K562 (cell line): ENCODE measurements around the gene LCE2D. TPM values are rescaled to one million over a fixed set of nuclear protein-coding genes. Genes with fewer than 3 reads are reported as not detected.

ENCODE experiments used
- ATAC-seq: fragments of 200-7000 bp; cut with Tn5 transposase; 3 replicates; pipeline ENCODE4 v1.9.1; 2020; ENCODE audit warnings: moderate library complexity
- BruUV-seq: library from RNA; stranded (reverse); fragments of 400-500 nt; replicated peaks from 2 replicates; lab custom pipeline; 2021; lab: Mats Ljungman, UMichigan
- CTCF ChIA-PET: fragments of 300-600 bp; formaldehyde crosslinking; extraction: SDS; loops from one replicate; lab custom pipeline; 2021; ENCODE audit warnings: low intra/inter-chr PET ratio; lab: Yijun Ruan, JAX
- POLR2A ChIA-PET: fragments of 300-600, 350-650 bp; sonication (Branson Sonifier 250); formaldehyde crosslinking; extraction: SDS; loops from one replicate; lab custom pipeline; 2021; ENCODE audit warnings: antibody characterized with exemption, inconsistent platforms; lab: Yijun Ruan, JAX
- DNase-seq, 4 experiments: peaks; one replicate each; pipeline versions ENCODE4 v3.0.0 to v3.0.0-alpha.2; 2011 to 2018; ENCODE audit warnings: low spot score in 3 of 4, mixed read lengths in 3 of 4; ENCODE audit errors: extremely low read depth in 1 of 4
- FAIRE-seq: peaks from 2 replicates; lab custom pipeline; 2011; peaks lifted over from hg19 to GRCh38; lab: Jason Lieb, UNC
- H2AFZ ChIP-seq: 2 replicates; pipeline ENCODE4 v1.6.0; 2011; ENCODE audit warnings: low read depth, low read length, control low read depth, inconsistent platforms
- H3K27ac ChIP-seq: fragments of 200-600 bp; 3 replicates; pipeline ENCODE4 v1.8.0; 2011; ENCODE audit warnings: low read depth, mild to moderate bottlenecking, control low read depth, inconsistent platforms, low read length, moderate library complexity, mixed read lengths; ENCODE audit errors: extremely low read depth
- H3K27me3 ChIP-seq, 2 experiments: fragments of 300-600 bp in 1 of 2; 2 replicates in 1 of 2; 3 replicates in 1 of 2; pipeline versions ENCODE4 v1.6.0 to v1.8.0; 2011; ENCODE audit warnings: inconsistent platforms in 2 of 2, low read length in 2 of 2, mild to moderate bottlenecking in 1 of 2, mixed read lengths in 1 of 2, moderate library complexity in 1 of 2; ENCODE audit not compliant: control insufficient read depth in 2 of 2, insufficient read depth in 2 of 2
- H3K36me3 ChIP-seq: fragments of 300-600 bp; 3 replicates; pipeline ENCODE4 v1.8.0; 2011; ENCODE audit warnings: mild to moderate bottlenecking, low read length, inconsistent platforms; ENCODE audit not compliant: control insufficient read depth, insufficient read depth
- H3K4me1 ChIP-seq, 2 experiments: fragments of 200-600 bp in 1 of 2; replicated peaks in 1 of 2; 2 replicates in 1 of 2; 3 replicates in 1 of 2; pipeline versions ENCODE4 v1.5.1 to v1.8.0; 2011; ENCODE audit warnings: inconsistent platforms in 2 of 2, low read length in 2 of 2, mild to moderate bottlenecking in 1 of 2, mixed read lengths in 1 of 2, moderate library complexity in 1 of 2; ENCODE audit not compliant: control insufficient read depth in 2 of 2, insufficient read depth in 2 of 2
- H3K4me2 ChIP-seq: 2 replicates; pipeline ENCODE4 v1.6.1; 2011; ENCODE audit warnings: low read length, control low read depth, inconsistent platforms, mixed read lengths; ENCODE audit not compliant: insufficient read depth
- H3K4me3 ChIP-seq: fragments of 200-600 bp; sonication (generic), shearing (Covaris generic); 2 replicates; pipeline ENCODE4 v1.5.1; 2016; ENCODE audit warnings: control low read depth, inconsistent platforms
- H3K79me2 ChIP-seq: fragments of 200-600 bp; 3 replicates; pipeline ENCODE4 v1.8.0; 2011; ENCODE audit warnings: low read length, inconsistent platforms; ENCODE audit not compliant: control insufficient read depth, insufficient read depth
- H3K9ac ChIP-seq, 2 experiments: 2 replicates each; pipeline versions ENCODE4 v1.6.0 to v1.6.1; 2011; ENCODE audit warnings: low read depth in 2 of 2, low read length in 2 of 2, control low read depth in 1 of 2, inconsistent platforms in 1 of 2, mild to moderate bottlenecking in 1 of 2, mixed read lengths in 1 of 2; ENCODE audit not compliant: insufficient read depth in 1 of 2
- H3K9me1 ChIP-seq: one replicate; pipeline ENCODE4 v1.6.0; 2011; ENCODE audit warnings: inconsistent platforms, mild to moderate bottlenecking, low read length, moderate library complexity; ENCODE audit not compliant: control insufficient read depth, insufficient read depth
- H3K9me3 ChIP-seq: replicated peaks from 2 replicates; pipeline ENCODE4 v1.5.1; 2011; ENCODE audit warnings: low read depth, low read length, inconsistent platforms; ENCODE audit not compliant: control insufficient read depth, insufficient read depth
- H4K20me1 ChIP-seq: replicated peaks from 2 replicates; pipeline ENCODE4 v1.6.1; 2011; ENCODE audit warnings: low read length, inconsistent platforms, mixed read lengths; ENCODE audit not compliant: control insufficient read depth, insufficient read depth
- ATF1 ChIP-seq, 2 experiments: fragments of 450-650 bp in 1 of 2; IDR thresholded peaks; 2 replicates each; pipeline ENCODE4 v1.6.1; 2016; ENCODE audit warnings: missing compliant biosample characterization in 1 of 2, missing genetic modification characterization in 1 of 2
- CTCF ChIP-seq, 3 experiments: IDR thresholded peaks in 2 of 3; conservative IDR thresholded peaks in 1 of 3; 2 replicates each; pipeline ENCODE4 v1.5.1; 2011 to 2012; ENCODE audit warnings: low read length in 3 of 3, mild to moderate bottlenecking in 3 of 3, control low read depth in 2 of 3, improper control_type of control experiment in 1 of 3, inconsistent platforms in 1 of 3, low read depth in 1 of 3, mixed read lengths in 1 of 3, moderate library complexity in 1 of 3; ENCODE audit not compliant: insufficient read depth in 2 of 3
- DMBX1 ChIP-seq: fragments of 250-450 bp; sonication (Bioruptor Pico); IDR thresholded peaks from 2 replicates; pipeline ENCODE4 v1.8.0; 2022; ENCODE audit warnings: inconsistent platforms, mild to moderate bottlenecking, moderate library complexity, borderline replicate concordance
- FOSL1 ChIP-seq: fragments of 200-800 bp; sonication (Bioruptor generic); conservative IDR thresholded peaks from 2 replicates; pipeline ENCODE4 v1.6.1; 2016; ENCODE audit warnings: missing genetic modification characterization, missing compliant biosample characterization
- GTF2F1 ChIP-seq: IDR thresholded peaks from 2 replicates; pipeline ENCODE4 v1.6.1; 2011; ENCODE audit warnings: low read depth, low read length, improper control_type of control experiment
- KAT8 ChIP-seq: fragments of 450-650 bp; IDR thresholded peaks from 2 replicates; pipeline ENCODE4 v1.6.1; 2016; ENCODE audit warnings: low read depth, mild to moderate bottlenecking
- KLF1 ChIP-seq: fragments of 450-650 bp; IDR thresholded peaks from 2 replicates; pipeline ENCODE4 v1.6.1; 2016; ENCODE audit warnings: missing genetic modification characterization, missing compliant biosample characterization
- L3MBTL2 ChIP-seq: fragments of 450-650 bp; IDR thresholded peaks from 2 replicates; pipeline ENCODE4 v1.6.1; 2016; ENCODE audit warnings: mild to moderate bottlenecking, moderate library complexity
- MLX ChIP-seq, 2 experiments: fragments of 450-650 bp in 1 of 2; sonication (generic) in 1 of 2; formaldehyde crosslinking; conservative IDR thresholded peaks; 2 replicates each; pipeline versions ENCODE4 v1.4.0 to v1.8.1; 2020 to 2022; ENCODE audit warnings: mild to moderate bottlenecking in 1 of 2, missing genetic modification reagents in 1 of 2
- PCBP1 ChIP-seq: fragments of 200-400 bp; formaldehyde crosslinking; IDR thresholded peaks from 2 replicates; pipeline ENCODE4 v1.6.1; 2018; ENCODE audit warnings: mild to moderate bottlenecking, low read depth, low read length; ENCODE audit not compliant: poor library complexity, severe bottlenecking
- RBM17 ChIP-seq: fragments of 200-400 bp; formaldehyde crosslinking; IDR thresholded peaks from 2 replicates; pipeline ENCODE4 v1.6.1; 2017; ENCODE audit warnings: low read depth, mild to moderate bottlenecking, low read length, borderline replicate concordance
- SMAD4 ChIP-seq: fragments of 250-450 bp; sonication (Bioruptor Pico); conservative IDR thresholded peaks from 2 replicates; pipeline ENCODE4 v1.8.0; 2021; ENCODE audit warnings: inconsistent platforms, mild to moderate bottlenecking, moderate library complexity
- SMARCA4 ChIP-seq: fragments of 450-650 bp; IDR thresholded peaks from 2 replicates; pipeline ENCODE4 v1.6.1; 2016
- ZNF212 ChIP-seq: fragments of 450-650 bp; formaldehyde crosslinking; IDR thresholded peaks from 2 replicates; pipeline ENCODE4 v1.4.0; 2020; ENCODE audit warnings: mild to moderate bottlenecking
- ZNF232 ChIP-seq: sonication (generic); formaldehyde crosslinking; IDR thresholded peaks from 2 replicates; pipeline ENCODE4 v1.8.0; 2022; ENCODE audit warnings: mild to moderate bottlenecking, missing genetic modification reagents
- WGBS: fragments of 100-300 bp; shearing (Covaris generic); methylation state at CpG from one replicate; pipeline ENCODE4 v1.1.6; 2016; ENCODE audit warnings: low coverage, mixed read lengths; ENCODE audit not compliant: insufficient coverage; ENCODE audit errors: missing lambda C conversion rate; 5-methylcytosine and 5-hydroxymethylcytosine counted together
- in situ Hi-C: fragments of 300-500 bp; cut with MboI; formaldehyde crosslinking; loops from 4 replicates; pipeline ENCODE4 v1.15.0; 2018; ENCODE audit warnings: inconsistent platforms, mixed read lengths
- intact Hi-C: fragments of 100-400 bp; cut with micrococcal nuclease; formaldehyde crosslinking; loops from 2 replicates; pipeline ENCODE4 v1.14.2; 2022
- polyA plus RNA-seq, 8 experiments: library from polyadenylated mRNA; depleted of rRNA in 4 of 8; stranded (reverse) in 5 of 8; unstranded in 3 of 8; fragments of >200 nt; fragmentation: Nextera tagmentation in 2 of 8; fragmentation: Illumina TruSeq in 1 of 8; extraction: Ambion mirVana in 2 of 8; extraction: Trizol in 1 of 8; gene quantifications; 2 replicates each; pipeline versions ENCODE4 v1.2.1 to v1.2.3, GENCODE V29; 2011 to 2014; ENCODE audit warnings: inconsistent platforms in 1 of 8, missing spikeins in 1 of 8
- total RNA-seq, 7 experiments: library from RNA; depleted of rRNA in 6 of 7; stranded (reverse); fragments of >200 nt in 6 of 7; fragmentation: Illumina TruSeq in 2 of 7; extraction: Trizol in 2 of 7; gene quantifications; 2 replicates each; pipeline versions ENCODE4 v1.2.1 to v1.2.3, GENCODE V29; 2011 to 2021; ENCODE audit warnings: low replicate concordance in 1 of 7

The LCE2D gene
- total and polyA plus RNA-seq, 9 of the 15 experiments (the other 6 are each of a cell fraction or from before 2014, with no cell fraction given), result not detected

GRCh38 chr1:152699746-152700145, 36.6 kb downstream of the LCE2D start:
- no peak for FAIRE-seq
- CTCF ChIA-PET, result no interaction called here
- Histone ChIP-seq H4K20me1 (no peaks in the 10 kb centered on the region), H2AFZ (no peak overlapping the region)
- intact Hi-C loops, result no loop called here
- ATAC-seq, result no peak
- no peak for TF ChIP-seq ZNF212 (CRISPR knock-in tag)
- TF ChIP-seq, all 486 proteins: peak for 0
- H3K4me1 ChIP-seq, result no peaks in the 10 kb centered on the region
- POLR2A ChIA-PET, result no interaction called here
- no peak overlapping the region for H3K4me2 ChIP-seq
- in situ Hi-C loops, result no loop called here
- H3K27me3 ChIP-seq, result no peaks in the 10 kb centered on the region
- no peak overlapping the region for H3K4me3 ChIP-seq
- H3K36me3 ChIP-seq, result no peaks in the 10 kb centered on the region
- no peak overlapping the region for H3K9ac ChIP-seq
- no peak for DNase-seq
- 2% methylated on average over 4 of the region's 4 CpGs for WGBS
- no peaks in the 10 kb centered on the region for H3K9me3 ChIP-seq
- H3K79me2 ChIP-seq, result no peaks in the 10 kb centered on the region
- no peaks in the 10 kb centered on the region for H3K9me1 ChIP-seq
- no peak overlapping the region for H3K27ac ChIP-seq
- BruUV-seq, result no TSS peak

- POLR2A ChIA-PET, result interaction anchor here (0.7 kb wide), 1 partner anchor 54 kb away, joined by 3 read pairs; no protein-coding TSS in a partner anchor
These were observed 44.7 kb downstream of the LCE2D start, which contains the start of gene LCE4A for GRCh38 chr1:152707860-152708259. Gene LCE4A (plus strand): TSS chr1:152708160. CDS start chr1:152709076, 916 bp downstream.

More at GRCh38 chr1:152707860-152708259, 44.7 kb downstream of the LCE2D start, which contains the start of gene LCE4A:
- Histone ChIP-seq H3K27ac (no peak within 1 kb of the TSS), H3K4me3 (no peak within 1 kb of the TSS), H2AFZ (no peak within 1 kb of the TSS), H3K9me1 (no peaks in the 10 kb centered on the region), H4K20me1 (no peaks in the 10 kb centered on the region; the same call in none of the 2 replicates), H3K79me2 (no peaks in the 10 kb centered on the region), H3K4me1 (no peaks in the 10 kb centered on the region), H3K27me3 (no peaks in the 10 kb centered on the region), H3K4me2 (no peak within 1 kb of the TSS), H3K9me3 (no peaks in the 10 kb centered on the region), H3K9ac (no peak within 1 kb of the TSS), H3K36me3 (no peaks in the 10 kb centered on the region)
- 0% methylated on average over 2 of the region's 2 CpGs for WGBS
- no peak for TF ChIP-seq PCBP1
- TF ChIP-seq ATF1 (CRISPR knock-in tag; IDR thresholded peaks at IDR 0.05), result no peak
- no peak for TF ChIP-seq ATF1 (tag; IDR thresholded peaks at IDR 0.05)
- TF ChIP-seq ZNF232 (CRISPR knock-in tag), result no peak
- TF ChIP-seq KAT8, result no peak
- no peak for TF ChIP-seq CTCF (IDR thresholded peaks at IDR 0.05 in 2 of 3, conservative IDR thresholded peaks at IDR 0.05 in 1 of 3; ENCODE audit: insufficient read depth in 2 of 3, low read depth in 1 of 3, low read length in 3 of 3)
- TF ChIP-seq GTF2F1, result no peak
- TF ChIP-seq KLF1, result no peak
- TF ChIP-seq DMBX1, result no peak
- no peak for TF ChIP-seq FOSL1
- TF ChIP-seq SMAD4, result no peak
- TF ChIP-seq SMARCA4, result no peak
- TF ChIP-seq MLX (CRISPR knock-in tag; conservative IDR thresholded peaks at IDR 0.05), result no peak
- TF ChIP-seq RBM17, result no peak
- no peak for TF ChIP-seq L3MBTL2
- in situ Hi-C loops, result no loop called here
- CTCF ChIA-PET, result no interaction called here
- intact Hi-C loops, result no loop called here
- FAIRE-seq (no peak), ATAC-seq (no peak), DNase-seq (no peak)
- BruUV-seq, result no TSS peak
